Epithelial cell of prostate (primary cell): ENCODE measurements around the gene RAPGEF5.

Experiments used
- DNase-seq: peaks from one replicate; pipeline ENCODE4 v3.0.0-alpha.2; 2011; ENCODE audit warnings: low read depth, low spot score
- H3K27ac ChIP-seq: fragments of 450-650 bp; 2 replicates; pipeline ENCODE4 v1.5.1; 2017; ENCODE audit warnings: mild to moderate bottlenecking

Gene RAPGEF5

DNA sequence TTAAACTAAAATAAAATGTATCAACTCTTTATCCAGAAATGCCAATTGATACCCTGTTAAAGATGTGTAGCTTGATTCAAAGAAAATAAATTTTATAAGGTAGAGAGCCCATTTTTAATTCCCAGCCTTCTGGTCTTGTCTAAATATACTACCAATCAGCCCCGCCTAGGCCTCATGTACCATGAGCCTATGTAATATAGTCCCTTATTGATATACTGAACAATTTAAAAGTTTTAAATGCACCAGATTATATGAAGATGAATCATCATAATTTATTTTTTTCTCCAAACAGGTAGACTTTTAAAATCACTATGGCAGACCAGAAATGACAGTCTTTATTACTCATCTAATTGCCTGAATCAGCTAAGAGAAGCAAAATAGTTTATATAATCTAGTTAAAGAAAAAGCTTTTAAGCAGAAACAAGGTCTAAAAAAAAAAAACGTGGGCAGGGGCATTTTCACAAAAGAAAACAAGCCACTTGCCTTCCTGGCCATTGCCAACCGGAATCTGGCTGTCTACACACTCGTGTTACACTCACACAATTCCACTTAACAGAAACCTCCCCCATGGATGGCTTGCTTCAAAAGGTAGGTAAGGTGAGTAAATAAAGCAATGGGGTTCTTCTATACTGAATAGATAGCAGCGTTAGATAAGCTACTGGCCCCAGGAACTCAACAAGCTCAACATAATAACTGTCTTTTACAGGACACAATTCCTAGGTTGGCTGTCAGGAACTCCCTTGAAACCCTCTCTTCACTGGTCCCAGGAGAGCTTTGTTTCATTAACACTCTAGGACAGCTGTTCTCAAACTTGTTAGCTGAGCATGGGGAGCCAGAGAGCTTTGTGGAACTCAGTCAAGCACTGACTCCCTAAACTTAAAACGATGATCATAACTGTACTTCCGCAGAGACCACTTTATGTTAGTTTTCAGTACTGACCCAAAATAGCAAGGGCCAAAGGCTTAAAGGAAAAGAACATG lies 37.2 kb downstream of the RAPGEF5 start:
- no peak overlapping the region for H3K27ac ChIP-seq
- no peak for DNase-seq

DNA sequence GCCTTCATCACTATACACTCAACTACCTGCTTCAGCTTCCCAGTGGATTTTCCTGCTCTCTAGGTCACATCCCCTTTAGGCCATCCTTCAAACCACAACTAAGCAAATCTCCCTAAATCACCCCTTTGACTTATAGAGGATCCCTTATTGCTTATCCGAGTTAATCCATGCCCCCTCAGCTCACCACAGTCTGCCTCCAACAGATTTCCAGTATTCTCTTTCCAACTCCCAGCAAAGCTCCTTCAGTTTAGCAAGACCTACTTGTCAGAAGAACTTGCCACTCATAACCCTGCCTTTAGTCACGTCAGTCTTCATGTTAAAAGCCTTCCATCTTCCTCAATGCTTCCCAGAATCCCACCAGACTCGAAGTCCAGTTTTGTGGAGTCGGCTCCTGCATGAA lies 38.6 kb downstream of the RAPGEF5 start:
- H3K27ac ChIP-seq, result no peak overlapping the region
- DNase-seq, result no peak

DNA sequence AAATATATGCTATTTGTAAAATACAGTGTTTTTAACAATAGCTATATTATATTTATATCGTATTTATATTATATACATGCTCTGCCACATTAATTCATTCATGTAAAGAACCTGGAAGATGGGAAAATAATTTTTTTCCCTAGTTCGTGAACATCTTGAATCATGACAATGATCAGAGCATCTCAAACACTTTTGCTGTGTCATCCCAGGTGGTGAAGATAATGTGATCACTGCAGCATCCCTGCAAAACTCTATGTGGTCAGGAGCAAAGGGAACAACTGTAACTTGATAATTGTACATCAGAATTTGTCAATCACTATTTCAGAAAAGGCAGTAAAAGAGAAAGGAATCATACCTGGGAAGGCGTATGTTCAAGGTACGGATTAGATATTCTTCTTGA lies 39.3 kb downstream of the RAPGEF5 start:
- H3K27ac ChIP-seq, result no peak overlapping the region
- DNase-seq, result no peak

DNA sequence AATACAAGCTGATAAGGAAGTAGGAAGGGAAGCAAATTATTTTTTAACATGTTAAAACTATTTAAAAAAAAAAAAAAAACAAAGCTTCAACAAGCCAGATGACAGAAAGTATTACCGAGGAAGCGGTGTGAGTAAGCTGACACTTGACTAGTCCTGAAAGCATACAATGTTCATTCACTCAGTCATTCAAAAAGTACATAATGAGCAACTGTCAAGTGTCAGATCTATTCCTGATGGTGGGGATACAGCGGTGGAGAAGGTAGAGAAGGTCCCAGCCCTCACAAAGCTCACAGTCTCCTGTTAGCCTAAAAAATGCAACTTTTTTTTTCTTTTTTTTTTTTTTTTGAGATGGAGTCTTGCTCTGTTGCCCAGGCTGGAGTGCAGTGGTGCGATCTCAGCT lies 40.0 kb downstream of the RAPGEF5 start:
- DNase-seq, result no peak
- H3K27ac ChIP-seq, result no peak overlapping the region

DNA sequence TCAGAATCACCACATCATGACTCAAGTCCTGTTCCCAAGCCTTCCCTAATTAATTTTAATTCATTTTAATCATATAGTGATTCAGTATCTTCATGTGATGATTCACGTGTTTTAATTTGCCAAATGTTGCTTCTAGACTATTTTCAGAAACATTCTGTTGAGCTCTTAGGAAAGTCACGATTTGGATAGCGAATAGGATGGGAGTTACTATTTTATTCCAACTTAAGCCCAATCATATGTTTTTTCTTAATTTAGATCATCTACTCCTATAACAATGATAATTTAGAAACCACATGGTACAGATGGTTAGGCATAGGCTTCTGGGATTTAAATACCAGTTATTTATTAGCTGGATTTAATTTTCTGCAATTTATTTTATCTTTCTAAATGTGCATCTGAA lies 49.1 kb downstream of the RAPGEF5 start:
- H3K27ac ChIP-seq, result no peak overlapping the region
- DNase-seq, result no peak

DNA sequence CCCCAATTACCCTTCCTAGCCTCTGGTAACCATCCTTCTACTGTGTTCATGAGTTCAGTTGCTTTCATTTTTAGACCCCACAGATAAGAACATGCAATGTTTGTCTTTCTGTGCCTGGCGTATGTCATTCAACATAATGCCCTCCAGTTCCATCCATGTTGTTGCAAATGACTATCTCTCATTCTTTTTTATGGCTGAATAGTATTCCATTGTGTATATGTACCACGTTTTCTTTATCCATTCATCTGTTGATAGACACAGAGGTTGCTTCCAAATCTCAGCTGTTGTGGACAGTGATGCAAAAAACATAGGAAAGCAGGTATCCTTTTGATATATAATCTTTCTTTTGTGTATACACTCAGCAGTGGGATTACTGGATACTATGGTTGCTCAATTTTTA lies 51.2 kb downstream of the RAPGEF5 start:
- no peak overlapping the region for H3K27ac ChIP-seq
- DNase-seq, result no peak

DNA sequence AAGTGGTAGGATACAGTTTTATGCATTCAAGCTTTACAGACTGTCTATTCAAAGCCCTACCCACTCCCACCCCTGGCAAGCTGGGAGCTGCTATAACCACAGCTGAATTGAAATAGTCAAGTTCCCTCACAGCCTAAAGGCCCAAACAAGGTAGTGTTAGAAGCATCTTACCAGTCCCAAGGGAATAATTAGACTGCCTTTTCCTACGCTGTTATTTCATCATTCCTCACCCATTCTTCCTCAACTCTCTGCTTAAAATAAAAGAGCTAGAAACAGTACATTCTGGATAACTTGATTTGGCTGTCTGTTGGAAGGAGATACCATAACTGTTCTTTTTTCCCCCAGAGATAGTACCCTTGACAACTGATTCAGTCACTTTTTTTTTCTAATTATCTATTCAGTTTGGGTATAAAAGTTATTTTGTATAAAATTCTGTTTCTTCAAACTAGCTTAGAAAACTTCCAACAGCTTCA lies 54.0 kb downstream of the RAPGEF5 start:
- no peak for DNase-seq
- no peak overlapping the region for H3K27ac ChIP-seq

DNA sequence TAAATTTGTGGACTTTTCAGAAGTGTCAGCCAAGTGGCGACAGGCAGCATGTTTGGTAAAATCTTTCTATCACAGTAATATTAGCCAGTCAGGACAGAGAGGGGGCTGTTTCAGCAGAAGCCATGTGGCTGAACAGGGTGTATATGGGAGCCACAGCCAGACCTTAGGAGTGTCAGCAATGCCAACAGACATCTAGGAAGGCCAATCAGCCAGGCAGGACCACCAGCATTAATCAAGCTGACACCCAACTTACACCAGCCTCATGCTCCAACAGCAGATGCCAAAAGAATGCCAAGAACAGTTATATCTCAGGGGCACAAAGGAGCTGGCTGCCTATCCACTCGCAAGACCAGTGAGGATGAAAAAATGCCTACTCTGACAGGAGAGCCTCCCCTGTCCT lies 54.8 kb downstream of the RAPGEF5 start:
- H3K27ac ChIP-seq, result no peak overlapping the region
- DNase-seq, result no peak

DNA sequence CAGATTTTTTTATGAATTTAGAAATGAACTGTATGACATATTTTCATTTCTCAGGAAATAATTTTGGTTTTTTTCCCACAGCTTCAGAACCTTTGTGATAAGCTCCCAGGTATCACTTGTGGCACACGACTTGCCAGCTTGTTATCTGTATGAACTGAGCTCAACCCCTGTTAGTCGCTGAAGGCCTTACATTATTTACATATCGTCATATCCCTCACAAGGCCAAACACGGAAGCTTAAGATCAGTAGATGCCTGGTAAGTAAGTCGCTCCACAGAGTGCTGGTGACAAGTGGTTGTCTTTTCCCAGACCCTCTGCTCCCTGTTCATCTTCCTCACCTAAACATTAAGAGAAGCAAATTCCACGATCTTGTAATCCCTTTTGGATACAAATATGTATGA lies 55.2 kb downstream of the RAPGEF5 start:
- no peak for DNase-seq
- H3K27ac ChIP-seq, result no peak overlapping the region

DNA sequence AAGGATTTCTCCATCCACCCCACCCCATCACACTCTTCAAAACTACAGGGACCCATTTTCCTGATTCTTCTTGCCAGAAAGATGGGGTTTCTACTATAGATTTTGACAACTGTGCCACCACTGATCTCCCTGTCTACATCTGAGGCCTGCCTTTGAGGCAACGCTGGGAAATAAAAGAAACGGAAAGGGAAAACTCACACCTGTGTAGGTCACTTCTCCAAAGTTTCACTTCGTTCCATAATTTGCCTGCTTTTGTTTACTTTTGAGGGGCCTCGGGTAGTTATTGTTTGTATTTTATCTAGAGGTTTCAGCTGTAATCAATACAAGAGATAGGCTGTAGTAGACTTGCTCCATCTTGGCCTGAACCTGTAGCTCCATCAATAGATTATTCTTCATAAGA lies 56.1 kb downstream of the RAPGEF5 start:
- no peak overlapping the region for H3K27ac ChIP-seq
- DNase-seq, result no peak

DNA sequence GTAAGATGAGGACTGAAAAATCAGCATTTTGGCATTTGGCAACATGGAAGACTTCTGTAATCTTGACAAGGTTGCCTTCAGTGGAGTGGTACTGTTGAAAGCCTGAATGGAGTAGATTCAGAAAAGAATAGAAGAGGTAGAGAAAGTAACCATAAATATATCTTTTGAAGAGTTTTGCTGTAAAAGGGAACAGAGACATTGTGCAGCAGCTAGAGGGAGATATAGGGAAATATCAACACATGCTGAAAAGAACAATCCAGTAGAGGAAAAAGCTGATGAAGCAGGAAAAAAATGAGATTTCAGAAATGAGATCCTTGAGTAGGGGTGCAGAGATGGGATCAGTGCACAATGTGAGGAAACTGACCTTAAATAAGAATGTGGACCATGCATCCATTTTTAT lies 60.0 kb downstream of the RAPGEF5 start:
- H3K27ac ChIP-seq, result no peak overlapping the region
- no peak for DNase-seq

DNA sequence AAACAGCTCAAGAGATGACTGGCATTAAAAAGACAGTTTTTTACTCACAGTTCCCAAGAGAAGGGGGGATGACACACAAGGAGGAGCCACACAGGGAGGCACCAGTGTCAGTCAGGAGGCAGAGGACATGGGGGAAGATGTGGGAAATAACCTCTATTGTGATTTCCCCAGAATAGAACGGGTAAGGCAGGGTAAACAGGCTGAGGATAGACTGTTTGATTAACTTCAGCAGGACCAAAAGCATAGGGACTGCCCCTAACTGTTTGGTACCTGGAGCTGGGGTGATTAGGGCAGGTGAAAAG lies 60.7 kb downstream of the RAPGEF5 start:
- no peak for DNase-seq
- no peak overlapping the region for H3K27ac ChIP-seq

DNA sequence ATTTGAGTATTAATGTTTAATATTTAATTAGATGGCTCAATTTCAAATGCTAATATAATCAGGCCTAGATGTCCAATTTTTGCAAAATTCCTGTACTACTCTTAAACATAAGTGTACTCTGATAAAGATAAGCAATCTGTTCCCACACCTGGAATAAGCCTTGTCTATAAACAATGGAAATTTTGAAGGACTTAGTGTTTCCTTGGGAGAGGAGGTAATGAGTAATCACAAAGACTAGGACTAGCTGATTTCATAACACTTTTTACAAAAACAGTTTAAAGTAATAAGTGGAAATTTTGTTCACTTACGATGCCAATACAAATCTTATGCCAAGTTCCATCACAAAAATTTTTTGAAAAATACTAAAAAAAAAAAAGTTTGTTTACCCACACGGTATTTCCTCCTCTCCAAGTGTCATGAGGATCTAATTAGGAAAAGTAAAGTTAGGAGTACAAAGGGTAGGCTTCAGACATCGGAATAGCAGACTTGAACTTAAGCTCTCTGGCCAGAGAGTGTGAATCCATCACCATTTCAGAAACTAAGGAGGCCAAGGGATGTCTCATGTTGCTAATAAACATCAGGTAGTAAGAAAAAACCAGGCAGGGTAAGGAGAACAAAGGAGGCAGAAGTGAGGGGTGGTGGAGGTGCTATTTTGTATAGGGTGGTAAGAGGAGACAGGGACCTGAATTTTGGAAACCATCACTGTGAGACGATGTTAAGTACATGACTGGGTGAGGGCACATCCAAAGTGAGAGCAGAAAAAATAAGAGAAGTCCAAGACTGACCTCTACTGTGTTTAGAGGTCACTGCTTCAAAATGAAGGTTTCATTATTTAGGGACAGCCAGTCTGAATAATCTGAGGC lies 61.3 kb downstream of the RAPGEF5 start:
- DNase-seq, result no peak
- H3K27ac ChIP-seq, result no peak overlapping the region

DNA sequence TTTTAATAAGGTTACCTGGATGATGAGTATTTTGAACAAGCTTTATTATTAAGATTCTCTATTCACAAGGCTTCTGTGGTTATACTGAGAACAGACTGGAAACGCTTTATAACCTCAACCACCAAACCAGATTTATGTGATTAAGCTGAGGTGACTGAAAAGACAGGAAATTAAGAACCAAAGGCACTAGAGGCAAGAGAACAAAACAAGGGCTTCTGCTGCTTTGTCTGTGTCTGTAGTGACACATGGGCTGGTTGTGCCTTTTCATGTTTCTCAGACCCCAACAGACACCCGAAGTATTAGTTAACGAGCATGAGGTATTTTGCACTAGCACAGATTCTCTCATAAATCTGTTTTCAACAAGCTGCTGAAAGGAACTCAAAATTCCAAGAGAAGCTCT lies 64.4 kb downstream of the RAPGEF5 start:
- DNase-seq, result no peak
- H3K27ac ChIP-seq, result no peak overlapping the region

DNA sequence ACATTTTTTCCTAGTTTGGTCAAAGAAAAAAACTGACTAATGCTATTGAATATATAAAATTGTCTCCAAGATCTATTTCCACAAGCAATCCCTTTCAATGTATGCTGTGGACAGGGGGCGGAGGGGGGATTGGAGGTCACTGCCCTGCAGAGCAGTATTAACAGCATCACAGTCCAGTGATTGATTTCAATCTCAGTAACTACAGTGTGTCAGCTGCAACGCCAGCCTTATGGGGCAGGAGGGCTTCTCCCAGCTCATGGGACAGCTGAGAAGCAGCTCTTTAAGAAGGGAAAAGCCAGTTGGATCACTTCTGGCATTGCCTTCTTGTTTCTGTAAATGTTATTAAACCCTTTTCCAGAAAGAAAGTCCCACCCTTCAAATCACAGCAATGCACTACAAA lies 65.0 kb downstream of the RAPGEF5 start:
- H3K27ac ChIP-seq, result no peak overlapping the region
- no peak for DNase-seq

DNA sequence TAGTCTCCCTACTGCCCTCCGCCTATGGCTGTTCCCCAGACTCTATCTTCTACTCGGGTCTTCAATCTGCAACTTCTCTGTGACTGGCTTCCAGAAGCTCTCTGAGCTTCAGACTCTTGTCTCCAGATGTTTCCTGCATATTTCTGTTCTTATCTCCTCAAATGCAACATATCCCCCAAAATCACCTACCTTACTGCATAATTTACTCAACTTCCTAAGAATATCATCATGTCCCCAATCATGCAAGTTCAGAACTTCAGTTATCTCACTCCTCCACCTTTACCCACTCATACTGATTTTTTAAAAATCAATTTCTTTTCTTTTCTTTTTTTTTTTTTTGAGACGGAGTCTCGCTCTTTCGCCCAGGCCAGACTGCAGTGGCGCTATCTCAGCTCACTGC lies 68.8 kb downstream of the RAPGEF5 start:
- DNase-seq, result no peak
- no peak overlapping the region for H3K27ac ChIP-seq

DNA sequence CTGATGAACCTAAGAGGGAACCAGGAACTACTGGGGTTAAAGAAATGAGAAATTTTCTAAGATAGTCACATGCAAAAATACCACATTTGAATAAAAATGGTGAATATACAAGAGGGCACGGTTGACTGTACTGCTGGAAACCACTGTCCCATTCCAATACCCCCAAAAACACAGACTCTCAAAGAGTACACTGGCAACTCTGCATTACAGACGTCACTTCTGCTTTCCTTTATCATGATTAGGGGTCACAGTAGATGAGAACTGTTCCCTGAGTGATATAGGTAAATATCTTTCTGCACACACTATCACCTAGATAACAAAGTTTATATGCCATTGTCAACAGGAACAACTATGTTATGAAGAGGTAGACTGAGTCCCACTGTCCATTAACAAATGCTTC lies 69.5 kb downstream of the RAPGEF5 start:
- DNase-seq, result no peak
- H3K27ac ChIP-seq, result no peak overlapping the region

DNA sequence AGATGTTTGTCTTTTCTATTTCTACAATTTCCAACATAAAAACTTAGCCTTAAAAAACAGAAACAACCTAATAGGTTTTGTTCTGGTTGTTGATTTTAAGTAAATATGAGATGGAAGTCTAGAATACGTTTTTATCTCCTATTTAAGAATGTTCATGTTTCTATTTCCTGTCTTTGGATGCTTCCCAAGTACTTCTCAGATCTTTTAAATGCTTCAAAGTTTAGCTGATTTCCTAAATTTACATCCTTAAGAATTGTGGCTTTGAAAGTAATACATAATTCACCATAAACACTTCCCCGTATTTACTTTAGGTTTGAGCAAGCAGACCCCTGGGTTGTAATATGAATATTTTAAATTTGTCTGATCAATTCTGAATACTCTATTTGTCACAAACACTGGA lies 70.5 kb downstream of the RAPGEF5 start:
- H3K27ac ChIP-seq, result no peak overlapping the region
- no peak for DNase-seq

DNA sequence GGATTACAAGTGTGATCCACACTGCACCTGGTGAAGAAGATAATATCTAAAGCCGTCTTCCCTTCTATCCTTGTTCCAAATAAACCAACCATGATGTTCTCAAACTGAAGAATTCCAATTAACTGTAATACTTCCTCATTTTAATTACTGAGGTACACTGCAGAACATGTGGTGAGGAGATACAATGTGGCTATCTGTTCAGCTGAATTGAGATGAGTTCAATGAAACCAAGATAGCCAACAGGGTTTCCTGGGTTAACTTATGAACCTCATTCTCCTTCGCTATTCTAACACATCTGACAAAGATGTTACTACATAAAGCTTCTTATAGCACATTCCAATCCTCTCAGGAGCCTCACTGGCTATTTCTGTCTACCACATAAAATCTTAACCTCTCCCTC lies 75.5 kb downstream of the RAPGEF5 start:
- H3K27ac ChIP-seq, result no peak overlapping the region
- DNase-seq, result no peak

DNA sequence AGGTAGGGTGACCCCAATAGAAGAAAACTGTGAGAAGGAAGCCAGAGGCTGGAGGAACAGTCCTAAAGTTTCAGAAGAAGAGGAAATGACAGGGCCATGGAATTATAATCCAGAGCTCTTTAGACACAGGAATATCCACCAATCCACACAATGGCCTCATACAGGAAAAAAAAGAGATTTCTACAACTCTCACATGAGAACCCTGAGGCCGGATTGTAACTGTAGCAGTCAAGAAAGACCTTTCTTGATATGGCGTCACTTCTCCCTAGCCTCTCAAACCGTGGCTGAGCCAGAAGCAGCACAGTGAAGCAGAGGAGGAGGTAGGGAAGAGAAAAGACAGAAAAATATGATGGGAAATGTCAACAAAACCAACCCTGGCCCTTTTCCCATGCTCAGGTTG lies 76.9 kb downstream of the RAPGEF5 start:
- no peak overlapping the region for H3K27ac ChIP-seq
- no peak for DNase-seq

DNA sequence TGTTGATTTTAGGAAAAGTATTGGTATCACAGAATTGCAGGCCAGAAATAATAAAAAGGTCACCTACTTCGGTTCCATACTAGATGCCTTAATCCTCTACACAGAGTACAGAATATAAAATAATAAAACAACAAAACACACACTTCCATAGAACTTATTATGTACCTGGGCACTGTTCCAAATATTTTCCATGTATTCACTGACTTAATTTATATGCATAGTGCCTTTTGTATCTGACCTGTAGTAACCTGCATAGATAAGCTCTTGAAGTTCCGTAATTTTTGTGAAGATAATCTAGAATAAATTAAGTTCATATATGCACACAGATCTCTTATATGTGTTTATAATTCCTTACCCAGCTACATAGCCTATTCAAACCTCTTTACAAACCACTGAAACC lies 78.3 kb downstream of the RAPGEF5 start:
- no peak for DNase-seq
- H3K27ac ChIP-seq, result no peak overlapping the region
